ENCODE measurements around the gene LRRC8B.

- TF ChIP-seq CTCF (IDR thresholded peaks at IDR 0.05) (no peak), POLR2AphosphoS5 (IDR thresholded peaks at IDR 0.05) (no peak)
These were observed 8.6 kb upstream of the LRRC8B start for GRCh38 chr1:89516055-89516454.

Data from breast epithelium (tissue), 3 donors.